NCI-H187 treated with DMSO at 0.1 percent for 48 hours (cell line): ENCODE data around the gene DMD.

Experiments
- DNase-seq: peaks from one replicate; lab custom pipeline; 2025; lab: John Stamatoyannopoulos, UW

DMD gene

DNA sequence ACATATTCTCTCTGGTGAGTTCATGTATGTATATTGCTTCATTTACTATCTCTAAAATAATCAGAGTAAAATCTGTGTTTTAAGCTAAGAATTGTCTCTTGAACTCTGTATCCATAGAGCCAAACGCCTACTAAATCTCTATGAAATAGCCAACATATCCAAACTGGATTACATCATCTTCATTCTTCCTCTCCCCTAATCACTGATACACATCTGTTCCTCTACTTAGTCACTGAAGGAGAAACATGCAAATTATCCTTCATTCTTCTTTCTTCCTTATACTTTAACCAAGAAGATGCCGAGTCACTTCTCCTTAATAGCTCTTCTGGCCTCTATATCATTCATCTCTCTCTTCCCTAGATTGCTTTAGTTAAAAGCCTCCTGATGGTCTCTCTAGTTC, 1509.1 kb downstream of the DMD start:
- no peak for DNase-seq

DNA sequence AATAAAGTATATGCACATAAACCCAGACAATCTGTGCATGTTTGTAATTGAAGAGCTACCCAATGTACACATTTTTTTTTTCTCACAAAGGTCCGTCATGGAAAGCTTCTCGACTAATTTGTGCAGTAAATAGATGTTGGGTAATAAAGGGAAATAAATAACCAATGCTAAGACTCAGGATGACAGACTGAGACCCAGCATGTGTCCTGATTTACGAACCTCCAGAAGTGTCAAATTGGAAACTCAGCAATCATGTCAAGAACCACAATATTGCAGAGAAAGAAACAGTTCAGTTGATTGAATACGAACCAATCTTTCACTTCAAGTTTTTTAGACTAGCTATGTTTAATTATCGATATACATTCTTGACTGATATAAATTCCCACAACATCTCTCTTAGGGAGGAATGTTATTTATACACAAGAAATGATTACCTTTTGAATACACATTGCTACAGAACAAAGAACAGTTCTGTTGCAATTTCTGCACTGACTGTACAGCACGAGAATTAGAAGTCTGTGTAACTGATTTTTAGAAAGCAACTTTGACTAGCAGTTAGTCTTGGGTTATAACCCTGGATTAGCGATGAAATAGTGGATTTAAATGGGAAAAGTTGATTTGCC, 1513.9 kb downstream of the DMD start:
- DNase-seq, result no peak

DNA sequence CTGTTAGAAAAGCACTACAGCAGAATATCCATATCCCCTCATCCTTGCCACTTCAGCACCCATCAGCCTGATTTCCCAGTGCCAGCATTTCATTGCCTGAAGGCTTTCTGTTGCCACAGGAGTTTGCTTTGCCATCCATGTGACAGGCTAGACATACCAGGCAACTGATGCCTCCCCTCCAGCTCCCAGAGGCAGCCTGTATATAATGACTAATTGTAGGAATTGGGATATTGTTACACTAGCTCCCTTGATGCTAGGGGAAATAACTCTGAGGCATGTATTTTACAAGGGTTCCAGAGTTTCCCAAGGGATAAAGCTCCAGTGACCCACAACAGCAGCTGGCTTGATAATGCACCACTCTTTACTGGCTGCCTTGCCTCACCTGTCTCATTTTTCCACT, 1531.5 kb downstream of the DMD start:
- DNase-seq, result no peak

DNA sequence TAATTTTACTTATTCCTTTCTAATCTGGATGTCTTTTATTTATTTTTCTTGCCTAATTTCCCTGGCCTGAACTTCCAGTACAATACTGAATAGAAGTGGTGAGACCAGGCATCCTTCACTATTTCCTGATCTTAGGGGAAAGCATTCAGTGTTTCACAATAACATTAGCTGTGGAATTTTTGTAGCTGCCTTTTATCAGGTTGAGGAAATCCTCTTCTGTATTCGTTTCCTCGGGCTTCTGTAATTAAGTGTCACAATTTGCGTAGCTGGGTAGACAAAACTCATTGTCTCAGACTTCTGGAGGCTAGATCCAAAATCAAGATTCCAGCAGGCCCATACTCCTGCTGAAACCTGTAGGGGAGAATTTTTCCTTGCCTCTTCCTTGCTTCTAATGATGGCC, 1541.1 kb downstream of the DMD start:
- no peak for DNase-seq

DNA sequence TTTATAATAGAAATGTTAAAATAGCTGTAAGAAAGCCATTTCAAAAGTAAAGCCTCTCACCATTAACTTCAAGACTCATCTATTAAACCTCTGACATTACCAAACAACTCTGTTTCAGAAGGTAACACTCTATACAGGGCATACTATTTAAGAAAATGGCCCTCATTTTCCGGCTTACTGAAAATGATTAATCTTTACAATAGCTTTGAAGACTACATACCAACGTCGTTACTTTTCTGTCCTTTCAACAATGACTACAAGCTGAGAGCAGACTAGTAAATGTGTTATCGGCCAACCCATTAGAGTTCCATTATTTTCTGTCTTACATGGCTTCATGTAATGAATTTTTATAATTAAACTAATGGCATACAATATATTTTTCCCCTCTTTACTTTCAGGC, 1545.9 kb downstream of the DMD start:
- DNase-seq, result no peak

DNA sequence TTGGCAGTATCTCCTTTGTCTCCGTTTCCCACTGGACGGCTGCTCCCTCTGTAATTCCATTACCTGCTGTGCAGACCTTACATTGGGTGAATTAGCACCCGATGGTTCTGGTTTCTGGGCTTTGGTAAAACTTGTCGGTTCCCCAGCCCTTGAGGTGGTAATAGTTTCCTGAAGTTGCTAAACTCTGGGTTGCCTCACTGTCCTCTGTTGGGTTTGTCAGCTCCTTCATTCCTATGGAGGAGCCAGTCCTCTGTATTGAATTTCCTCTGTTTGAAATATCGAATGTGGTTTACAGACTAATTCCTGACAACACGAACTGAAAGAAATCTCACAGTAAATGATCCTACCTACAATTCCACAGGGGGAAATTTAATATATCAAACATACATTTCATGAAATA, 1548.2 kb downstream of the DMD start:
- no peak for DNase-seq

DNA sequence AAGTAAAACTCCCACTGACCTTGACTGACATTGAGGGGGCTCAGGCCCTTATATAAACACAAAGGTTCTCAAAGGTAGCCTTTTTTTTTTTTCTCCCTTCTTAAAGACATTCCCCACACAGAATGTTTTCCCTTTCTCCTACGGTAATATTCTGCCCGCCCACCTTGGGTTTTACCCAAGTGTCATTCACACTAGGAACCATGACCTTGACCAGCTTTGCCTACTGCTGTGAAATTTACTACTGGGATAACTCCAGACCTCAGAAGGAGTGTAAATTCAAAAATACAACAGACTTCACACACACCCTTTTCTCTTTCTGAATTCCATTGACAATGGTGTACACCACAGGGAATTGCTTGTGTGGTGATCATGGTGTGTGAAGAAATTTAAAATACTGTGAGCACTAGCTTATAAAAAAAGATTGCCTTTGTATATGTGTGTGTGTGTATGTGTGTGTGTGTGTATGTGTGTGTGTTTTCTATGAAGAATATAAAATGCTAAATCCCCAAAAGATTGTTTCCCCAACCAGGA, 1550.0 kb downstream of the DMD start:
- no peak for DNase-seq

DNA sequence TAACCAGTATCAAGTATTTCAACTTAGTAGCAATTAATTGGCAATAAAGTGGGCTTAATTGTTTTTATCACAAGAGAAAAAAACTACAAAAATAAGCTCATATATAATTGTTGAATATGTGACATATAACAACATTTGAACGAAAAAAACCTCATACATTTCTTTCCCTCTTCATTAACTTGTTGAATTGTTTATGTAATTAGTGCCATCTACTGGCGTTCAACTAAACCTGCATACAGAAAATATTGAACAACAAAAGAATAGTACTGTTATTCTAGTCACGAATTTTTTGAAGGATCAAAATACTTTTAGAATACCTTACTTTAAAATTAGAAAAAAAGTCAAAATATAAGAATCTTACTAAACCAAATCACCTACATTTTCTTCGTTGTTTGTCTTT, 1553.0 kb downstream of the DMD start:
- no peak for DNase-seq

DNA sequence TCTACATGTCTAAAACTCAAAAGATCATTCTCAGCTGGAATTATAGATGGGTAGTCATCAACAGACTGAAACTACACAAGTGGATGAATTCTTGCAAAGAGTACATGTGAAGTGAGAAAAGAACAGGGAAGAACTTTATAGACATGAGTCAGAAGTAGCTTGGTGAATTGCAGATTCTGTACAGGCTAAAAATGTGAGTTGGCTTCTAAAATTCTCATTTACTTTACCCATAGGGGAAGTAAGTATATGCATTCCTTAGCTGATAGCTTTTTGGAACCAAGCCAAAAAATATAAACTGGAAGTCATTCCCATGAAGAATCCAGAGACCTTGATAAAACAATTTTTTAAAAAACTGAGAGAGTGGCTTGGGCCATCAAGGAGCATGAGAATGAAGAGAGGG, 1555.3 kb downstream of the DMD start:
- no peak for DNase-seq

DNA sequence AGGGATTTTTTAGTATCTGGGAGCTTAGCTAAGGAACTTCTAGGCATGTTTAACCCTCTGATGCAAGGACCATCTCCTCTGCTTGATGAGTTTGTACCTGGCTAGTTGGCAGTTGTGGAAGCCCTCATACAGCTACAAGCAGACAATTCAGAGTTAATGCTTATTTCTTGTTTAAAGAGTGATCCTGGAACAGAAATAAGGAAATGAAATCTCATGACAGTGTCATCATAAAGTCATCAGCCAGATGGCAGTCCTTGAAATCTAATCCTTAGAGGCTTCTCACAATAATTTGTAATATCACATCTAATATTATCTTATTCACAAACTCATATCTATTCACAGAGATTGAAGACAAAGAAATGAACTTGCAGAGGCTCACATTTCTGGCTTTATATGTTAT, 1557.9 kb downstream of the DMD start:
- DNase-seq, result no peak

DNA sequence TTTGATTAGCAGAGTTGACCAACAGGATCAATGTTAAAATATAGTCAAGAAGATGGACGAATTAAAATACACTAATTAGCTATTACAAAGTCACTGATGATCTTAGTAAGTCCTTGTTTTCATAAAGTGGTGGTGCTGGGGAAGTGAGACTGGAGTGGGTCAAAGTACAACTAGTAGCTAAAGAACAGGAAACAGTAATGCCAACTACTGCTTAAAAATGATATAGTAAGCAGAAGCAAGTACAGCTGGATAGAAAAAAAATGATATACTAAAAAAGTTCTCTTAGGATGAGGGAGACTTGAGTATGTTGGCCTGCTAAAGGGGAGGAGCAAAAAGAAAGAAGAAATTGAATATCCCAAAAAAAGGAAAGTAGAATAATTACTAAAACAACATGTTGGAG, 1558.7 kb downstream of the DMD start:
- DNase-seq, result no peak

DNA sequence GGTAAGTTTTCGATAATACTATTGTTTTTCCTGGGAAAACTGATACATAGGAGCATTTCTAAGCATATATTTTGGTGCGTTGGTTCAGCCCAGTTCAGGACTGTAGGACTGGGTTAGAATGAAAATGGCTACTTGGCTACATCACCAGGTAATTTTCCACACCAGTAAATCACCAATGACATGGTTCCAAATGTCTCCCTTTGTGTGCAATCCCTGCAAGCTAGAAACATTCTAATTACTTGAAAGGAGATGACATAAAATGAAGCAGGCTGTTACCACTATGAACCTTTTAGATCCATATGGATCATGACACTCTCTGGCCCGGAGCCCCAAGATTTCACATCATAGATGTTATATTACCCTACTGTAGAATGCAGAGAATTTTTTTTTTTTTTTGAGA, 1562.1 kb downstream of the DMD start:
- DNase-seq, result no peak

DNA sequence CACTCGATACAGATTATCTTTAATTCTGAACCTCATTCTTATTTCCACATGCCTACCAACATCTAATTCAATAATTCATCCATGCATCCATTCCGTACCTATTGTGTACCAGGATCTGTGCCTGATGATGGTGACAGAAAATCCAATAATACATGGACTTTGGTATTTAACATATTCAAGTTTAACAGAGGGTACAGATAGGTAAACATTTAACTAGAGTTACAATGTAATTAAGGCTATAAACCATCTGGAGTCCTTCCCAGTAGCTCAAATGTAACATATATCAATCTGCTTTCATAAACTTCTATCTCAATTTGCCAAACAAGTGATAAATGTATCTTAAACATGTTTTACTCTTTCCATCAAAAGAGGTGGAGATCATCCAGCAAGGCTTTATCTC, 1578.0 kb downstream of the DMD start:
- no peak for DNase-seq

DNA sequence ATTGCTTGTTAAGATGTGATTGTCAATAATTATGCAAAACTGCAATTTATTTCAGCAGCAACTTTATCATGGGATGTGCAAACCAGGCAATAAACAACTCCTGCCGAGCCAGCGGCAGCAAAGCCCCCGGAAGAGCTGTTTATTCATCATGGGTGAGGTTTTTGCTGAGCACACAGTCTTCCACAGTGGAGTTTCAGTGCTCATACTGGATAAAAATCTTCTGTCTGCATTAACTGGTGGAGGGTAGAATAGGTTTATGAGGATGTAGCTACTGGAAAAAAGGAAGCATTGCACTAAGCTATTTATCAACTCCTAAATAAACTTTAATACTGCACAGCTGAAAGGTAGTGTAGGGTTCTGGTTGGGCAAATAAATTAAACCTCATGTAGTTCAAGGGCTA, 1582.2 kb downstream of the DMD start:
- DNase-seq, result no peak

DNA sequence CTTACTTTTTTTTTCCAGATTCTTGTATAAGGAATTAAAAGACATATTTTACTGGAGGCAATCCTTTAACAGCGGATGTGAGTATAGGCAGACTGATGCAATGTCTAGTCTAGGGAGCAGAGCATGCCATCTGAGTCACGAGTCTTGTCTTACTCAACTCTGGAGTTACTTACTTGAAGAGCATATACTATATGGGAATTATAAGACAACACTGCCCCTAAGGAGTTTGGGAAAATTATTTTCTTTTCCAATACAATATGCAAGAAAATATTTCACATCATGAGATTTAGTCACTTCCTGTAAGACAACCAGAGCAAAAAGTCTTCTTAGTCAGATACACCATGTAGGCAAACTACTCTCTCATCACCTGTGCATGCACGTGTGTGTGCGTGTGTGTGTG, 1602.2 kb downstream of the DMD start:
- no peak for DNase-seq

DNA sequence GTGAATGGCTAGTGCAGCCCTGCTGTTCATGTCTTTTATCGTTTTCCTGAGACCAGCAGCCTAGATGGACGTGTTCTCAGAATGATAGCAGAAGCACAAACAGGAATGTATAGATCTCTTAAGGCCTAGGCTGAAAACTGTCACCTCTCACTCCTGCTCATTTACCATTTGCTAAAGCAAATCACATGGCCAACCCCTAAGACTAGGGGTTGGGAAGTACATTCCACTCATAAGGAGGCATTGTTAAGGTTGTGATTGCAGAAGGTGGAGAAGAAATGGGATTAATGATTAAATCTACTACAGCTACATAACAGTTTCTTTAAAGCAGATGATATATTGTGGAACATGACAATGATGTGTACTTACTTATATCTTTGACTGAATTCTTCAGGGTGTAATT, 1602.7 kb downstream of the DMD start:
- DNase-seq, result no peak

DNA sequence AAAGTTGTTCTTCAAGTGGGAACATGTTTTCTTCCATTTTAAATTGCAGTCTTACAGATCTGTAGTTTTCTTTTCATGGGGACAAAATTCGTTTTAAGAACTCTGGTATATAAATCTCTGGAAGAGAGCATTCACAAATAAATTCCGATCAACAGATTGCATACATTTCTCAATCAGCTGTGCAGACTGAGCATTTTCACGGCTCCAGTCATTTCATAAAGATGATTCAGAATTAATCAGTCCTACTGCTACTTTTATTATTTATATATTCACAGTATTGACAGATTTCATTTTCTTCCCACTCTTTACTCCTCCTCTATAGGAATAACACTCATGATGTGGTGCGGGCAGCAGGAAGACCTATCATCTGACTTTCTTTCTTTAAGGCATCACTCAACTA, 1604.6 kb downstream of the DMD start:
- no peak for DNase-seq

DNA sequence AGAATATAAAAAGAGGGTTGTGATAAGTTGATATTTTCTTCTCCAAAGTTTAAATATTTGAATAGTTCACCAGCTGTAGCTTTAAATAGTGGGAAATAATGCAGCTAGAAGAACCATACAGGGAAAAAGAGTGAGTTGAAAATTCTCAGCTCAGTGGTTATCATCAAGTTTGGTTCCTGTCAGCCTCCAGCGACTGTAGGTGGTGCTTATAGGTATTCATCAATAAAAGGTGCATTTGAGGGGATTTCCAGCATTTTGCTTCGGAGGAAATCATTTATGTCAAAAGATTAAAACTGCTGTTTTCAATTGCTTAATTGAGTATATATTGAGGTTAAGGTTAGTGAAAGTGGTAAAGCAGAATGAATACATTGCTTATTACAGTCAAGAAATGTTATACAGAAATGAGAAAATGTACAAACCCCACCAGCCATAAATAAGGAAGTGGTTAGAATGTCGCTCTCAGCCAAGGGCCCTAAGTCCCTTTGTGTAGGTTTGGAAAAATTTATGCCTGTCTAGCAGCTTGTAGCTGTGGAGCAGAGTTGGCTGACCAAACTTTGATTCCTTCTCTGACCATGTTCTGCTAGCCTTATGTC, 1606.6 kb downstream of the DMD start:
- DNase-seq, result no peak

DNA sequence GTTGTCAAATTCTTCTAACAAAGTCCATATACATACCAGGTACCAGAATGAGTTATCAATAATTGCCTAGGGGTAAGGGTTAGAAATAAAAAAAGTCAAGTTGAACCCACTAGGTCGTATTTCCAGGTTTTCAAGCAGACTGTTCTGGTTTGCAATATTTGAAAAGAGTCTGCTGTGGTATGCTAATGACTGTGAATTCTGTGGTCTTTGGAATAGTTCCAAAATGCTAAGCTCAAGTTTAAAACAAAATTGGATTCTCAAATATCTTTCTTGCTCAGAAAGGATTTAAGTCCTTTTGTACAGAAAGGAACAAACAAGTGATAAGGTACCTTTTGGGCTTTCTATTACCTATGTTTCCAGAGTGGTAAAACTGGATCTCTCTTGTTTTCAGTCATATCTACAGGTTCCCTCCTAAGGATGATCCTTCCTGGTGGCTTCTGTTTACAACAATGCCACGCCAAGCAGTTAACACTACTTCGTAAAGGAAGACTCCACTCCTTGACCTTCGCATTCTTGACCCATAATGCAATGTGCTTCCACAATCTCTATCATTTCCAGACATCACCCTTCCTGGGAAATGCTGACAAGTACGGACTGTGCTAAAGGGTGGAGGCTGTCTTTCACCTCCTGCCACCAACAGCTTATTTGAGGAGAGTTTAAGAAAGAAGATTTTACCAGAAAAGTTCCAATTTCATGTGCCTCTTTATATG, 1607.8 kb downstream of the DMD start:
- DNase-seq, result no peak

DNA sequence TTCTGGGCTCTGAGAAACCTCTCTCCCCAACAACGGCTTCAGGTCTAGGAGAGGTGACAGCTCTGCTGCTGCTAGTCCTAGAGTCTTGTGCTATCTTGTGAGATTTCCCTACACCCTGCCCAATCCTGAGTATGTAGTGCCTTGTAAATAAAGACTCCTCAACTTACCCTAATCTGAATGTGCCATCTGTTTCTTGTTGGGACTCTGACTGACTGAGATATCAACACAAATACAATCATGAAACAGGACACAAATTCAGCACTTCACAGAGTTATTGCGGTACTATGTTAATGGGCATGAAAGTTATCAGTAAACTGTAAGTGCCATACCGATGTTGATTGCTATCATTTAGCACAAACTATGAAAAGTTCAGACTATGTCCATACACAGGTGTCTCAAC, 1610.5 kb downstream of the DMD start:
- no peak for DNase-seq

DNA sequence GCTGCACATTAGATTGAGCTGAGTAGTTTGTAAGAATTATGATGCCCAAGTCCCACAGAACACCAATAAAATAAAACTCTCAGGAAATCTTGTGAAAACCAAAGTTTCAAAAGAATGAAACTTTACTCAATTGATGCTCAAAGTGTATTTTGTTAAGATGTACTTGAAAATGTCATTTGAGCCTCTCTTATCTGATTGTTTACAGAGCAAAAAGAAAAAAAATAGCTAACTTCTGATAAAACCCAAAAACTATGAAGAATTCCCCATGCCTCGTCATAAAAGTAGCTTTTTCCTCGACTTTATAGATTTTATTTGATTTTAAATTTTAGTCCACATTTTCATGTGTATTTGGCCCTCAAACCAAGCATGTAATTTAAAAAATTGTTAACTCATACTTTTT, 1618.0 kb downstream of the DMD start:
- DNase-seq, result no peak

DNA sequence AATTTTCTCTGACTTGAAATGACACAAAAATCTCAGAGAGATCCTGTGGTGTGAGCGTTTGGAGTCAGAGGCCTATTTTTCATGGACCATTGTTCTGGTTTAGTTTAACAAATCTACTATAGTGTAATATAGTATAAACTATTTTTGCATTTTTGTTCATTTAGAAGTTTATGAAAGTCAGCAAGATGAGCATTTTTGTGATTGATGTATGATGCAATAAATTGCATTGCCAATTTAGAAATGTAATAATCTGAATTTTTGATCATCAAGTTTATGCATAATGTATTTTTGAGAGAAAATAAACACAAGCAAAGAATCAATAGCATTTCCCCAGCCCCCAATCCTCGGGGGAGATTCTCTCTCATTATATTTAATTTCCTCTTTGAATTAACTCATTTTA, 1620.0 kb downstream of the DMD start:
- DNase-seq, result no peak

DNA sequence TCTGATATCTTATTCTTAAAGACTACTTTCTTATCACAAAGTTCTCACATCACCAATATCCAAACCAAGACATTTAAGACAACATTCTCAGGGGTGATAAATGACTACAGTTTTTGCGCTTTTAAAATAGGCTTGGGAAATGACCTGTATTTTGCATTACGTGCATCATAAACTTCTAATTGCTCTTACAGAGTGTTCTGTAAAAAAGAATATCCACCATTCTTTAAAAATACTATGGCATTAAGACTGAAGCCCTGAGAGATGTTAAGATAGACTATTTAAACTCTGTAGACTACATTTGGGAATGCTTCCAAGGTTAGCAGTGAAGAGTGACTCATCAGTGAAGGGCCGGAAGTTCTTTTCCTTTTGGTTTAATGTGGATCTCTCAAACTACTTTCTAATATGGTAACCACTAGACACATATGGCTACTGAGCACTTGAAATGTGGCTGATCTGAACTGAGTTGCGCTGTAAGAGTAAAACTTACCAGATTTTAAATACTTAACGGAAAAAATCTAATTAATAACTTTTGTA, 1620.7 kb downstream of the DMD start:
- DNase-seq, result no peak
